ENCODE results near the gene MAPT.
"Not testable (repeated sequence)": the region's sequence is repeated elsewhere in the genome, so short reads cannot be mapped to it uniquely, and the experiment has no call there.

Gene MAPT

GRCh38 chr17:45894022-45894784 lies at the start of gene MAPT:
MAPT (plus strand) TSS chr17:45894554; CDS start chr17:45962338, 67,784 bp downstream.
- peak; percentile 83 for DNase-seq

- DNase-seq: no peak
Observed at GRCh38 chr17:45844695-45845375, 49.5 kb upstream of the MAPT start, which contains the start of gene SPPL2C. SPPL2C (plus strand) TSS chr17:45844881; CDS start chr17:45844907, 26 bp downstream.

GRCh38 chr17:45845376-45846185 lies 48.8 kb upstream of the MAPT start:
- DNase-seq: no peak

- DNase-seq: no peak
Observed at GRCh38 chr17:45846223-45846622, 48.1 kb upstream of the MAPT start.

GRCh38 chr17:45846646-45847045 lies 47.7 kb upstream of the MAPT start:
- no peak for DNase-seq

GRCh38 chr17:45847101-45847500 lies 47.3 kb upstream of the MAPT start:
- DNase-seq: no peak

- no peak for DNase-seq
Observed at GRCh38 chr17:45847747-45848146, 46.6 kb upstream of the MAPT start.

- DNase-seq: no peak
Observed at GRCh38 chr17:45848405-45848804, 45.9 kb upstream of the MAPT start.

- no peak for DNase-seq
Observed at GRCh38 chr17:45848868-45849535, 45.4 kb upstream of the MAPT start.

GRCh38 chr17:45849536-45849990 lies 44.8 kb upstream of the MAPT start:
- no peak for DNase-seq

- no peak for DNase-seq
Observed at GRCh38 chr17:45850011-45850410, 44.3 kb upstream of the MAPT start.

GRCh38 chr17:45850468-45850867 lies 43.9 kb upstream of the MAPT start:
- no peak for DNase-seq

- no peak for DNase-seq
Observed at GRCh38 chr17:45851022-45851421, 43.3 kb upstream of the MAPT start.

GRCh38 chr17:45851464-45851863 lies 42.9 kb upstream of the MAPT start:
- no peak for DNase-seq

GRCh38 chr17:45851873-45852272 lies 42.5 kb upstream of the MAPT start:
- DNase-seq: no peak

GRCh38 chr17:45852535-45853297 lies 41.6 kb upstream of the MAPT start:
- peak; percentile 52 for DNase-seq

GRCh38 chr17:45854209-45854608 lies 40.1 kb upstream of the MAPT start:
- DNase-seq: no peak

GRCh38 chr17:45855691-45856336 lies 38.5 kb upstream of the MAPT start:
- no peak for DNase-seq

GRCh38 chr17:45857977-45858708 lies 36.2 kb upstream of the MAPT start:
- no peak for DNase-seq

- no peak for DNase-seq
Observed at GRCh38 chr17:45861165-45861564, 33.2 kb upstream of the MAPT start.

GRCh38 chr17:45862127-45862526 lies 32.2 kb upstream of the MAPT start:
- DNase-seq: not testable (repeated sequence)

Measured in DMS79 (cell line).